Brain microvascular endothelial cell (primary cell): ENCODE measurements around the gene NRG2.

Source experiments
- DNase-seq: peaks from one replicate; pipeline ENCODE4 v3.0.0-alpha.2; 2020
- H3K27ac ChIP-seq: fragments of 250-450 bp; sonication (Bioruptor Pico); 2 replicates; pipeline ENCODE4 v1.5.1; 2020; ENCODE audit warnings: mild to moderate bottlenecking, moderate library complexity
- H3K27me3 ChIP-seq: fragments of 250-450 bp; sonication (Bioruptor Pico); replicated peaks from 2 replicates; pipeline ENCODE4 v1.5.1; 2020; ENCODE audit warnings: mild to moderate bottlenecking
- H3K36me3 ChIP-seq: fragments of 250-450 bp; sonication (Bioruptor Pico); replicated peaks from 2 replicates; pipeline ENCODE4 v1.5.1; 2020; ENCODE audit warnings: mild to moderate bottlenecking
- H3K4me3 ChIP-seq: 2 replicates; pipeline ENCODE4 v1.5.1; 2011; ENCODE audit warnings: low read depth, mild to moderate bottlenecking, control low read depth, low read length, moderate library complexity
- in situ Hi-C: cut with HindIII; loops from 2 replicates; pipeline ENCODE4 v1.10.0; 2017; ENCODE audit warnings: low sequenced_read_pairs, low pct_ligation_motif_present
- TF ChIP-seq, protein P1 (sequence below): IDR thresholded peaks from 2 replicates; pipeline ENCODE4 v1.5.1; 2011; ENCODE audit warnings: low read depth, mild to moderate bottlenecking, moderate library complexity, low read length, control low read depth, inconsistent platforms; ENCODE audit errors: missing control alignments

The NRG2 gene

DNA sequence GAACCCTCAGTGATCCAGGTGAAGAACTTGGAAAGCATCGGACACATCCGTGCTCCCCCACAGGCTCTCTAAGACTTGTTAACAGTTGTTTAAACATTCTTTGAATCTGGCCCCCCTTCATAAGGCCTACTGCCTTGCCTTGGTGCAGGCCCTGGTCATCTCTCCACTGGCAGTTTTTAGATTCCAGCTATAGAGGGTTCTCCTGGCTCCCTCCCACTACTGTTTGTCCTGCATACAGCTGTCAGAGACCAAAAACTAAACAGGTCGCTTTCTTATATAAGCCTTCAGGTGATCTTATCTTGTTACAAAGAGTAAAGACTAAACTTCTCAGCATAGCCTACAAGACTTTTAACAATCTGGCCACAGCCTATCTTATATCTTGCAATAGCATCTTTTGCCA lies 32.3 kb downstream of the NRG2 start:
- H3K36me3 ChIP-seq: no peaks in the 10 kb centered on the region
- no peak overlapping the region for H3K27ac ChIP-seq
- DNase-seq: no peak
- H3K27me3 ChIP-seq: peaks cover 12% of the 10 kb centered on the region
- TF ChIP-seq, protein P1, sequence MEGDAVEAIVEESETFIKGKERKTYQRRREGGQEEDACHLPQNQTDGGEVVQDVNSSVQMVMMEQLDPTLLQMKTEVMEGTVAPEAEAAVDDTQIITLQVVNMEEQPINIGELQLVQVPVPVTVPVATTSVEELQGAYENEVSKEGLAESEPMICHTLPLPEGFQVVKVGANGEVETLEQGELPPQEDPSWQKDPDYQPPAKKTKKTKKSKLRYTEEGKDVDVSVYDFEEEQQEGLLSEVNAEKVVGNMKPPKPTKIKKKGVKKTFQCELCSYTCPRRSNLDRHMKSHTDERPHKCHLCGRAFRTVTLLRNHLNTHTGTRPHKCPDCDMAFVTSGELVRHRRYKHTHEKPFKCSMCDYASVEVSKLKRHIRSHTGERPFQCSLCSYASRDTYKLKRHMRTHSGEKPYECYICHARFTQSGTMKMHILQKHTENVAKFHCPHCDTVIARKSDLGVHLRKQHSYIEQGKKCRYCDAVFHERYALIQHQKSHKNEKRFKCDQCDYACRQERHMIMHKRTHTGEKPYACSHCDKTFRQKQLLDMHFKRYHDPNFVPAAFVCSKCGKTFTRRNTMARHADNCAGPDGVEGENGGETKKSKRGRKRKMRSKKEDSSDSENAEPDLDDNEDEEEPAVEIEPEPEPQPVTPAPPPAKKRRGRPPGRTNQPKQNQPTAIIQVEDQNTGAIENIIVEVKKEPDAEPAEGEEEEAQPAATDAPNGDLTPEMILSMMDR: no peak
- H3K4me3 ChIP-seq: no peak overlapping the region
- in situ Hi-C loops: no loop called here

DNA sequence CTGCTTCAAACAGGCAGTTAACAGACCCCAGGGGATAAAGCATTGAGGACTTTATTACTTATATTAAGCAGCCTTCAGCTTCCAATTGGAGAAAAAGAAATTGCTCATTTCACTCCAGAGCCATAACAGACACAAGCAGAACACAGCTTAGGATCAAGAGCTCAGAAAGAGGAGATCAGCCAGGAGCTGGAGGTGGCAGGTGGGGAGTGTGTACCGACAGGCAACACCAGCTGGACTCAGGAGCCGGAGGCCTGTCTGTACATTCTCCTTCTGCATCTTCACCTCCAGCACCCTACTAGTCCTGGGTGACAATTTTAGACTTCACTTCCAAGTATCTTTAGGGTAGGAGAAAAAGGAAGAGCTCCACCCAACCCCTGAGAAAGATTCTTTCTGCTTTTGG lies 35.8 kb downstream of the NRG2 start:
- TF ChIP-seq, protein P1: no peak
- no peak overlapping the region for H3K27ac ChIP-seq
- in situ Hi-C loops: no loop called here
- DNase-seq: no peak
- no peak overlapping the region for H3K4me3 ChIP-seq
- H3K36me3 ChIP-seq: no peaks in the 10 kb centered on the region
- peaks cover 27% of the 10 kb centered on the region for H3K27me3 ChIP-seq

DNA sequence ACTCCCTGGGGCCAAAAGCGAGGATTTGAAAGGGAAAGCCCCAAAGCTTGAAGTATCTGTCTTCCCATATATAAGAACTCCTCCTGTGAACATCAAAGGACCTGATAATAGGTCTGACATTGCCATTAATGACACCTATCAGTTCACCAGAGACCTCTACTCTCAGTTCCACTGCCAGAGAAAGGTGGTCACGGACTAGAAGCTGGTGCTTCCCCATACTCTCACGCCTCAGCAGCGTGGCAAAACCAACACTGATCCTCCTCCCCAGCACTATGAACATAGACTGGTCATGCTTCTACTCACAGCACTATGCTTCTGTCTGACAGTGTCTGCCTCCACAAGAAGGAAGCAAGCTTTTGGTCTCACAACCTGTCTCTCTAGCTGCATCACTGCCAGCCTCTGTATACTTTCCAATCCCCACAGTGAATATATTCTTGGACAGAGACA lies 37.9 kb downstream of the NRG2 start:
- Histone ChIP-seq H3K36me3 (no peaks in the 10 kb centered on the region), H3K27me3 (peaks cover 27% of the 10 kb centered on the region), H3K4me3 (no peak overlapping the region), H3K27ac (no peak overlapping the region)
- DNase-seq: no peak
- TF ChIP-seq, protein P1: no peak
- in situ Hi-C loops: no loop called here

DNA sequence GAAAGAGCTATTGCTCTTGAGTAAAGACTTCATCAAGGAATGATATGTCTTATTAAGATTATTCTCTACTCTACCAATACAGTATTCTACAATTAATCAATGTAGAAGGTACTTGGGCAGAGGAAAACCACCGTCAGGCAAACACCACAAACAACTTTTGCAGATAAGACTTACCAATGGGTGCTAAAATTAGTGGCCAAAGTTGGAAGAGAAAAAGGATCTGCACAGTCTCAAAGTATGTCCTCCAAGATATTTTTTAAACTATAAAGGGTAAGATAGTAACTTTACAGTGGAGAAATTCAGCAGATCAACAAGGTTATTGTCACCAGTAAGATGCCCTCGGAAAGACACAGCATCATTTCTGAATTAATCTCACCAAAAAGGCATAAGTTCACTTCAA lies 38.9 kb downstream of the NRG2 start:
- in situ Hi-C loops: no loop called here
- no peak for DNase-seq
- Histone ChIP-seq H3K27ac (no peak overlapping the region), H3K4me3 (no peak overlapping the region), H3K27me3 (peaks cover 27% of the 10 kb centered on the region), H3K36me3 (no peaks in the 10 kb centered on the region)
- TF ChIP-seq, protein P1: no peak

DNA sequence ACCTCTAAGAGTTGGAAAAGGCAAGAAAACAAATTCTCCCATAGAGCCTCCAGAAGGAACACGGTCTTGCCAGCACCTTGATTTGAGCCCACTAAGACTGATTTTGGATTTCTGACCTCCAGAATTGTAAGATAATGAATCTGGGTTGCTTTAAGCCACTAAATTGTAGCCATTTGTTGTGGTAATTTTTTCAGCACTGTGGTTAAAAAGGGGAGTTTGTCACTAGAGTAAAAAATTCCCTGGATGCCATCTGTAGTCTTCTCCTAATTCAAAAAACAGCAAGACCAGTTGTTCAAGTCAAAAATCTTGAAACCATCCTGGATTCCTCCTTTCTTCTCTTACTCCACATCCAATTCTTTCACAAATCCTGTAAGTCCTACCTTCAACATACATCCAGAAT lies 39.6 kb downstream of the NRG2 start:
- Histone ChIP-seq H3K27me3 (peaks cover 27% of the 10 kb centered on the region), H3K36me3 (no peaks in the 10 kb centered on the region), H3K27ac (no peak overlapping the region), H3K4me3 (no peak overlapping the region)
- in situ Hi-C loops: no loop called here
- TF ChIP-seq, protein P1: no peak
- DNase-seq: no peak

DNA sequence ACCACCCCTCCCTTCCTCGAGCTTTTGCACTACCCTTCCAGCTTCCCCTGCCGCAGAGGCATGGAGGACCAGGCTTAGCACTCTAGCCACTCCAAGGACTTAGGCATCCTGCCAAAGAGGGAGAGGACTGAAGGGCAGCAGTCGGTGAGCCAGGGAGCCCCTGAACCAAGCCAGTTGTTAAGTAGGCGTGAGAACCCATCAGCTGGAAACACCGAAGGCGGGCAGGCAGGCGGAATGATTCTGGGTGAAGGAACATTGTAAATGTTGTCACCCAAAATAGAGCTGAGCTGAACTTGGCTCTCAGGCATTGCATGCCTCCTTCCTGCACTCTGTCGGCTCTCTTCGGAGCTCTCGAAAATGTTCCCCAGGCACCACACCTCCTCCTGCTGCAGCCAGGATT lies 42.8 kb downstream of the NRG2 start:
- no peak overlapping the region for H3K4me3 ChIP-seq
- no peaks in the 10 kb centered on the region for H3K36me3 ChIP-seq
- TF ChIP-seq, protein P1: no peak
- in situ Hi-C loops: no loop called here
- no peak overlapping the region for H3K27ac ChIP-seq
- no peak for DNase-seq
- H3K27me3 ChIP-seq: peaks cover 19% of the 10 kb centered on the region
